ENCODE measurements around the gene ROBO2.

DNA sequence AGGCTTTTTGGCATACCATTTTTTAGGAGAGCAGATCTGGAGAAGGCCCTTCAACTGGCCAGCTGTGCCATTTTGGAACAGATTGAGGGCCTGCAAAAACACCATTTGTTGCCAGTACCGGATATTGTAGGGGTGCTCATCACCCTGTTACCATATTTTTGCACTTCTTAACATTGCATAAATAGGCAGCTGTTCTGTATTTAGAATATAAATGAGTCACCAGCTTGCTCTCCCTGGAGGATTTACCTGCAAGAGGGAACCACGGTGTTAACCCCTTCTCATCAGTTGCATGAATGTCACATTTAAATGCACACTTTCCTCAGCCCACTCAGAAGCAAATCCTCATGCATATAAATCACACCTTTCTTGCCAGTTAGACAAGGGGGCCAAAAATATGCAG, 435.6 kb downstream of the ROBO2 start:
- TF ChIP-seq JUND (IDR thresholded peaks at IDR 0.05; ENCODE audit: low read depth, low read length) (no peak), SREBF2 (IDR thresholded peaks at IDR 0.05; ENCODE audit: low read length) (no peak), CEBPB (IDR thresholded peaks at IDR 0.05; ENCODE audit: borderline replicate concordance in 1 of 2, low read depth in 2 of 2, low read length in 2 of 2) (no peak), CHD4 (IDR thresholded peaks at IDR 0.05) (no peak), YY1 (IDR thresholded peaks at IDR 0.05; ENCODE audit: low read depth, low read length) (no peak)
- TF ChIP-seq, protein P1, sequence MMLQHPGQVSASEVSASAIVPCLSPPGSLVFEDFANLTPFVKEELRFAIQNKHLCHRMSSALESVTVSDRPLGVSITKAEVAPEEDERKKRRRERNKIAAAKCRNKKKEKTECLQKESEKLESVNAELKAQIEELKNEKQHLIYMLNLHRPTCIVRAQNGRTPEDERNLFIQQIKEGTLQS (IDR thresholded peaks at IDR 0.05; ENCODE audit: borderline replicate concordance, extremely low read depth, low read depth, low read length) = no peak
- TF ChIP-seq, protein P2, sequence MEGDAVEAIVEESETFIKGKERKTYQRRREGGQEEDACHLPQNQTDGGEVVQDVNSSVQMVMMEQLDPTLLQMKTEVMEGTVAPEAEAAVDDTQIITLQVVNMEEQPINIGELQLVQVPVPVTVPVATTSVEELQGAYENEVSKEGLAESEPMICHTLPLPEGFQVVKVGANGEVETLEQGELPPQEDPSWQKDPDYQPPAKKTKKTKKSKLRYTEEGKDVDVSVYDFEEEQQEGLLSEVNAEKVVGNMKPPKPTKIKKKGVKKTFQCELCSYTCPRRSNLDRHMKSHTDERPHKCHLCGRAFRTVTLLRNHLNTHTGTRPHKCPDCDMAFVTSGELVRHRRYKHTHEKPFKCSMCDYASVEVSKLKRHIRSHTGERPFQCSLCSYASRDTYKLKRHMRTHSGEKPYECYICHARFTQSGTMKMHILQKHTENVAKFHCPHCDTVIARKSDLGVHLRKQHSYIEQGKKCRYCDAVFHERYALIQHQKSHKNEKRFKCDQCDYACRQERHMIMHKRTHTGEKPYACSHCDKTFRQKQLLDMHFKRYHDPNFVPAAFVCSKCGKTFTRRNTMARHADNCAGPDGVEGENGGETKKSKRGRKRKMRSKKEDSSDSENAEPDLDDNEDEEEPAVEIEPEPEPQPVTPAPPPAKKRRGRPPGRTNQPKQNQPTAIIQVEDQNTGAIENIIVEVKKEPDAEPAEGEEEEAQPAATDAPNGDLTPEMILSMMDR (IDR thresholded peaks at IDR 0.05 in 2 of 3, conservative IDR thresholded peaks at IDR 0.05 in 1 of 3; ENCODE audit: control insufficient read depth in 2 of 3, extremely low read depth in 1 of 3, insufficient read depth in 1 of 3, low read depth in 3 of 3, low read length in 3 of 3) = no peak
- TF ChIP-seq, protein P3, sequence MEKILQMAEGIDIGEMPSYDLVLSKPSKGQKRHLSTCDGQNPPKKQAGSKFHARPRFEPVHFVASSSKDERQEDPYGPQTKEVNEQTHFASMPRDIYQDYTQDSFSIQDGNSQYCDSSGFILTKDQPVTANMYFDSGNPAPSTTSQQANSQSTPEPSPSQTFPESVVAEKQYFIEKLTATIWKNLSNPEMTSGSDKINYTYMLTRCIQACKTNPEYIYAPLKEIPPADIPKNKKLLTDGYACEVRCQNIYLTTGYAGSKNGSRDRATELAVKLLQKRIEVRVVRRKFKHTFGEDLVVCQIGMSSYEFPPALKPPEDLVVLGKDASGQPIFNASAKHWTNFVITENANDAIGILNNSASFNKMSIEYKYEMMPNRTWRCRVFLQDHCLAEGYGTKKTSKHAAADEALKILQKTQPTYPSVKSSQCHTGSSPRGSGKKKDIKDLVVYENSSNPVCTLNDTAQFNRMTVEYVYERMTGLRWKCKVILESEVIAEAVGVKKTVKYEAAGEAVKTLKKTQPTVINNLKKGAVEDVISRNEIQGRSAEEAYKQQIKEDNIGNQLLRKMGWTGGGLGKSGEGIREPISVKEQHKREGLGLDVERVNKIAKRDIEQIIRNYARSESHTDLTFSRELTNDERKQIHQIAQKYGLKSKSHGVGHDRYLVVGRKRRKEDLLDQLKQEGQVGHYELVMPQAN (conservative IDR thresholded peaks at IDR 0.05) = no peak

Measured in GM12878 (cell line).